Activated CD4-positive, alpha-beta memory T cell treated with anti-CD3 and anti-CD28 coated beads for 36 hours (primary cell): ENCODE data around the gene CLEC4G. TPM values are rescaled to one million over a fixed set of nuclear protein-coding genes. Genes with fewer than 3 reads are reported as not detected.

Experiments
- CTCF ChIA-PET: fragments of 350-600 bp; sonication (Branson Sonifier 250); formaldehyde crosslinking; loops from one replicate; lab custom pipeline; 2021; ENCODE audit warnings: antibody characterized with exemption, inconsistent platforms; lab: Charles Lee
- POLR2A ChIA-PET: fragments of 350-600 bp; sonication (Branson Sonifier 250); formaldehyde crosslinking; loops from one replicate; lab custom pipeline; 2021; ENCODE audit warnings: antibody characterized with exemption; lab: Charles Lee
- DNase-seq: peaks from one replicate; pipeline ENCODE4 v3.0.0-alpha.2; 2020
- H3K27ac Mint-ChIP-seq: one replicate; pipeline ENCODE4 v1.8.0; 2021; ENCODE audit warnings: mixed read lengths
- H3K27me3 Mint-ChIP-seq: one replicate; pipeline ENCODE4 v1.8.0; 2021; ENCODE audit warnings: mixed read lengths
- H3K36me3 Mint-ChIP-seq: one replicate; pipeline ENCODE4 v1.8.0; 2021; ENCODE audit warnings: mixed read lengths
- H3K4me1 Mint-ChIP-seq: one replicate; pipeline ENCODE4 v1.8.0; 2021; ENCODE audit warnings: low read depth, mixed read lengths
- H3K4me3 Mint-ChIP-seq: one replicate; pipeline ENCODE4 v1.8.0; 2021; ENCODE audit warnings: mild to moderate bottlenecking, mixed read lengths
- H3K9me3 Mint-ChIP-seq: one replicate; pipeline ENCODE4 v1.8.0; 2021; ENCODE audit warnings: mixed read lengths
- intact Hi-C: fragments of 100-400 bp; cut with micrococcal nuclease; formaldehyde crosslinking; loops from one replicate; pipeline ENCODE4 v1.15.1; 2023
- total RNA-seq, 2 experiments: library from RNA; stranded (reverse); gene quantifications; one replicate each; pipeline ENCODE4 v1.2.3, GENCODE V29; 2021

Gene CLEC4G
- total RNA-seq, 2 experiments from 2014 or later, result not detected

DNA sequence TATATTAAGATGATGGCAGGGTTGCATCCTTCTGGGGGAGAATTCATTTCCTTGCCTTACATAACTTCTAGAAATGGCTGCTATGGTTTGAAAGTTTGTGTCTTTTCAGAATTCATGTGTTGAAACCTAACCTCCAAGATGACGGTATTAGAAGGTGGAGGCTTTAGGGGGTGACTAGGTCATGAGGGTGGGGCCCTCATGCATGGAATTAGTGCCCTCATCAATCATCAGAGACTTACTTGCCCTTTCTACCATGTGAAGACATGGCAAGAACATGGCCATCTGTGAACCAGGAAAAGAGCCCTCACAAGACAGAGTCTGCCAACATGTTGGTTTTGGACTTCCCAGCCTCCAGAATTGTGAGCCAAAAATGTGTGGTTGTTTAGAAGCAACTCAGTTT, 15.1 kb downstream of the CLEC4G start:
- ChIA-PET CTCF (interaction anchor here (0.6 kb wide), 1 partner anchor 52 kb away, joined by 4 read pairs; no protein-coding TSS in a partner anchor), POLR2A (no interaction called here)
- H3K27ac Mint-ChIP-seq, result no peak overlapping the region
- no peak overlapping the region for H3K4me3 Mint-ChIP-seq
- no peaks in the 10 kb centered on the region for H3K27me3 Mint-ChIP-seq
- H3K4me1 Mint-ChIP-seq, result peaks cover 5% of the 10 kb centered on the region
- H3K36me3 Mint-ChIP-seq, result no peaks in the 10 kb centered on the region
- no peak for DNase-seq
- H3K9me3 Mint-ChIP-seq, result peaks cover 6% of the 10 kb centered on the region
- intact Hi-C loops, result no loop called here

DNA sequence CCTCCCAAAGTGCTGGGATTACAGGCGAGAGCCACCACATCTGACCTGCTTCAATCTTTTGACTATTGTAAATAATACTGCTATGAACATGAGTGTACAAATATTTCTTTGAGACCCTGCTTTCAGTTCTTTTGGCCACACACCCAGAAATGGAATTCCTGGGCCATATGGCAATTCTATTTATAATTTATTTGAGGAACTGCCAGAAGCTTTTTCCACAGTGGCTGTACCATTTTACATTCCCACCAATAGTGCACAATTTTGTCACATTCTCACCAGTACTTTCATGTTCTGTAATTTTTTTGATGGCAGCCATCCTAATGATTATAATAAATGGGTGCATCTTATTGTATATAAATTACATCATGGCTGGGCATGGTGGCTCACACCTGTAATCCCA, 16.2 kb downstream of the CLEC4G start:
- Mint-ChIP-seq H3K27me3 (no peaks in the 10 kb centered on the region), H3K4me1 (peaks cover 5% of the 10 kb centered on the region), H3K27ac (no peak overlapping the region), H3K36me3 (no peaks in the 10 kb centered on the region), H3K9me3 (peaks cover 6% of the 10 kb centered on the region), H3K4me3 (no peak overlapping the region)
- intact Hi-C loops, result no loop called here
- POLR2A ChIA-PET, result no interaction called here
- no peak for DNase-seq
- CTCF ChIA-PET, result interaction anchor here (0.7 to 2.4 kb wide), 2 partner anchors 35 to 58 kb away, joined by 3 to 7 read pairs; partner anchors contain the start of gene TRAPPC5

DNA sequence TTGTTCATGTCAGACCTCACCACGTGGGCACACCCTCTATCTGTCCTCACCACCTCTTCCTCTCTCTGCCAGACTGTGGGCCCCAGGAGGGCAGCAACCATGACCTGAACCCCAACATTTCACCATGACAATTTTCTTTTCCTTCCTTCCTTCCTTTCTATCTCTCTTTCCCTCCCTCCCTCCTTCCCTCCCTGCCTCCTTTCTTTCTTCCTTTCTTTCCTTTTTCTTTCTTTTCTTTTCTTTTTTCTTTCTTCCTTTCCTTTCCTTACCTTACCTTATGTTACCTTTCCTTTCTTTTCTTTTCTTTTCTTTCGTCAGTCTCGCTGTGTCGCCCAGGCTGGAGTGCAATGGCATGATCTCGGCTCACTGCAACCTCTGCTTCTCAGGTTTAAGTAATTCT, 21.3 kb downstream of the CLEC4G start:
- Mint-ChIP-seq H3K9me3 (no peaks in the 10 kb centered on the region), H3K4me1 (peaks cover 24% of the 10 kb centered on the region), H3K4me3 (no peak overlapping the region), H3K36me3 (no peaks in the 10 kb centered on the region), H3K27me3 (peaks cover 3% of the 10 kb centered on the region), H3K27ac (no peak overlapping the region)
- CTCF ChIA-PET, result interaction anchor here (0.6 kb wide), 1 partner anchor 120 kb away, joined by 3 read pairs; no protein-coding TSS in a partner anchor
- intact Hi-C loops, result no loop called here
- DNase-seq, result no peak
- POLR2A ChIA-PET, result no interaction called here

DNA sequence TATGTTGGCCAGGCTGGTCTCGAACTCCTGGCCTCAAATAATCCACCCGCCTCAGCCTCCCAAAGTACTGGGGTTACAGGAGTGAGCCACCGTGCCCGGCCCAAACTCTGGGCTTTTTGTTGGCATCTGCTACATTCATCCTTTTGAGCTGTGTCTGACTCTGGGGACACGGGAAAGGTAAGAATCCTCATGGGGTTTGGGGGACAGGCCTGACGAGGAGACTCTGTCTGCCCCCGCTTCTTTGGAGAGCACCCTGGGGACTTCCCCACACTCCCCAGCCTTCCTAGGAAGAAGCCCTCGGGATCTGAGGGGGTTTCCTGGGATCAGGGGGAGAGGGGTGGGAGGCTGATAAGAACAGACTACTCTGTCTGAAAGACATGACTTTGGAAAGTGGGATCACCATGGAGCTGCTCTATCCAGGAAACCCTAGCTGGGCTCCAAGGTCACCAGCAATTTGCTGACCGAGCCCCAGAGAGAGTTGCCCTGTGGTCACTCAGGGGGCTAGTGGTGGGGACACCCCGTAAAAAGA, 21.9 kb downstream of the CLEC4G start:
- H3K4me1 Mint-ChIP-seq, result peaks cover 30% of the 10 kb centered on the region
- H3K4me3 Mint-ChIP-seq, result no peak overlapping the region
- no peaks in the 10 kb centered on the region for H3K9me3 Mint-ChIP-seq
- H3K27me3 Mint-ChIP-seq, result peaks cover 3% of the 10 kb centered on the region
- CTCF ChIA-PET, result interaction anchor here (1.7 kb wide), 1 partner anchor 29 kb away, joined by 3 read pairs; the partner anchor contains the start of gene TRAPPC5
- DNase-seq, result no peak
- POLR2A ChIA-PET, result no interaction called here
- intact Hi-C loops, result loop anchor here (5.0 kb wide), 1 partner anchor 42 kb away; no protein-coding TSS in a partner anchor
- H3K27ac Mint-ChIP-seq, result no peak overlapping the region
- H3K36me3 Mint-ChIP-seq, result no peaks in the 10 kb centered on the region

DNA sequence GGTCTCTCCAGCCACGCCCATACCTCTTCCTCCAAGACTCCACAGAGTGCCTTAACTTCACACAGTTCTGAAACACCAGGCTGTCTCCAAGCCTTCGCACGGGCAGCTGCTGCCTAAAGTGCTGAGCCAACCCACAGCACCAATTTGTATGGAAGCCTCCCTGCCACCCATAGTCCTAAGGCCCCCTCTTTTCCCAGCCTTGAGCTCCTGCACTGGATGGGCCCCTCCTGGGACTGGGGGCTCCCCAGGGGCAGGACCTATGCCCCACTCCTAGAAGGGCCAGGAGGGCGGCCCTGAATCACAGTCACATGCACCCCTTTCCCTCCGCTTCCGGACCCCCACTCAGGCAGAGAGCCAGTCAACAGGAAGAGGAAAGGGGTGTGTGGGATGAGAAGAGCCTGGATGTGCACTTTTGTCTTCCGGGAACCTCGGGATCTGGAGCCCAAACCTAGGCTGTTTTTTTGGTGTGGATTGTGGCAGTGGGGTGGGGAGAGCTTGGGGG, 24.9 kb downstream of the CLEC4G start:
- H3K36me3 Mint-ChIP-seq, result no peaks in the 10 kb centered on the region
- CTCF ChIA-PET, result interaction anchor here (2.4 kb wide), 1 partner anchor 26 kb away, joined by 18 read pairs; the partner anchor contains the start of gene TRAPPC5
- H3K27me3 Mint-ChIP-seq, result peaks cover 3% of the 10 kb centered on the region
- intact Hi-C loops, result loop anchor here (5.0 kb wide), 1 partner anchor 45 kb away; no protein-coding TSS in a partner anchor
- POLR2A ChIA-PET, result no interaction called here
- no peak for DNase-seq
- H3K9me3 Mint-ChIP-seq, result no peaks in the 10 kb centered on the region
- H3K27ac Mint-ChIP-seq, result peak overlapping the region; percentile 42
- no peak overlapping the region for H3K4me3 Mint-ChIP-seq
- H3K4me1 Mint-ChIP-seq, result peaks cover 30% of the 10 kb centered on the region

DNA sequence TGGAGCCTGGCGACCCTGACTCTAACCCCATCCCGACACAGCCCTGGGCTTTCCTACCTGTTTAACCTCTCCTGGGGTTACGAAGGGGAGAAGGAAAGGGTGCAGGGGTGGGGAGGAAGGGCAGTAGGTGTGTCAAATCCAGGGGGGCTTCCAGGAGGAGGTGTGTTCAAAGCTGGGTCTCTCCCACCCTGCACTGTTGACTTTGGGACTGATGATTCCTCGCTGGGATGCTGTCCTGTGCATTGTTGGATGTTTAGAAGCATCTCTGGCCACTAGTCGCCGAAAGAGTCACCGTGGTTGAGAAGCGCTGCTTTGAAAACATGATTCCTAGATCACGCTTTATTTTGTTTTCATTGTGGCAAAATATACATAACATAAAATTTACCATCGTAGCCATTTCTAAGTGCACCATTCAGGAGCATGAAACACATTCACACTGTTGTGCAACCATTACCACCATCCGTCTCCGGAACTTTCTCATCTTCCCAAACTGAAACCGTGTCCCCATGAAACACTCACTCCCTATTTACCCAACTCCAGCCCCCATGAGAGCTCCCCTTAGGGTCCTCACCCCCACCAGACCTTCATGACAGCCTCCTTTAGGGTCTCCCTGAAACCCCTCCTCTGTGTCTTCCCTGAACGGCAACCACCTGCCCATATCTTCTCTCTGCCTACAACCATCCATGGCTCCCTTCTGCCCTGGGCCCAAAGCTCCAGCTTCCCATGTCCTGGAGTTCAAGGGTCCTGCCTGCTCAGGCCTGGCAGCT, 25.5 kb downstream of the CLEC4G start:
- DNase-seq, result no peak
- POLR2A ChIA-PET, result no interaction called here
- Mint-ChIP-seq H3K27me3 (peaks cover 3% of the 10 kb centered on the region), H3K9me3 (no peaks in the 10 kb centered on the region), H3K27ac (peak overlapping the region; percentile 61), H3K36me3 (no peaks in the 10 kb centered on the region), H3K4me3 (peak overlapping the region; percentile 10), H3K4me1 (peaks cover 30% of the 10 kb centered on the region)
- CTCF ChIA-PET, result interaction anchor here (1.0 to 2.4 kb wide), 2 partner anchors 25 to 138 kb away, joined by 3 to 18 read pairs; partner anchors contain the start of gene TRAPPC5
- intact Hi-C loops, result loop anchor here (5.0 kb wide), 1 partner anchor 46 kb away; no protein-coding TSS in a partner anchor

DNA sequence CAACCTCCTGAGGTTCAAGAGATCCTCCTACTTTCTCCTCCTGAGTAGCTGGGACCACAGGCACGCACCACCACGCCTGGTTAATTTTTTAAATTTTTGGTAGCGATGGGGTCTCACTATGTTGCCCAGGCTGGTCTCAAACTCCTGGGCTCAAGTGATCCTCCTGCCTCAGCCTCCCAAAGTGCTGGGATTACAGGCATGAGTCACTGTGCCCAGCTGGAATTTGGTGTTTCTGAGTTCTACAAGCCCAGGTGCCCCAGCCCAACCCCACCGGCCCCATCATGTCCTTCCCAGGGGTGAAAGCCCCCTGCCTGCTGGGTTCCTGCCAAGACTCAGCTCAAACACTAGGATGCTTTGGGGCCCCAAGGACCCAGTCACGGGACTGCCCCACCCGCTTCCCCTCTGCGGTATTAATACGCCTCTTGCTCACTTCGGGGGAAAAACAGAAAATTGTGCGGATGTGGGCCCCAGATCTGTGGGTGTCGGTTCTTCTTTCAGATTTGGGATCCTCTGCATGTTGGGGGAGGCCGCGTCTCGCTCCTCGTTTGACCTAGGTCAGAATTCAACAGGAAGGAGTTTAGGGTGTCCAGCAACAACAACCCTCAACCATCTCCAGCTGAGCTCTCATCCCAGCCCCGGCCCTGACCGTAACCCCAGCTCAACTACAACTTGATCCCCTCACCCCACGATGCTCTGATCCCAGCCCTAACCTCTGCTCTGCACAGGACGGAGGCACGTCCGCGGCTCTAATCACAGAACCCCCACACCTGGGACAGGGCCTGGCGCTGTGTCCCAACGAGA, 26.3 kb downstream of the CLEC4G start:
- H3K4me3 Mint-ChIP-seq, result peak overlapping the region; percentile 30
- H3K4me1 Mint-ChIP-seq, result peaks cover 30% of the 10 kb centered on the region
- H3K27ac Mint-ChIP-seq, result peak overlapping the region; percentile 61
- intact Hi-C loops, result loop anchor here (1.0 to 5.0 kb wide), 2 partner anchors 24 to 47 kb away; no protein-coding TSS in a partner anchor
- no peaks in the 10 kb centered on the region for H3K36me3 Mint-ChIP-seq
- POLR2A ChIA-PET, result no interaction called here
- CTCF ChIA-PET, result interaction anchor here (0.6 to 2.4 kb wide), 3 partner anchors 25 to 137 kb away, joined by 3 to 18 read pairs (median 3); partner anchors contain the start of gene TRAPPC5
- H3K9me3 Mint-ChIP-seq, result no peaks in the 10 kb centered on the region
- H3K27me3 Mint-ChIP-seq, result peaks cover 3% of the 10 kb centered on the region
- DNase-seq, result peak; percentile 91

DNA sequence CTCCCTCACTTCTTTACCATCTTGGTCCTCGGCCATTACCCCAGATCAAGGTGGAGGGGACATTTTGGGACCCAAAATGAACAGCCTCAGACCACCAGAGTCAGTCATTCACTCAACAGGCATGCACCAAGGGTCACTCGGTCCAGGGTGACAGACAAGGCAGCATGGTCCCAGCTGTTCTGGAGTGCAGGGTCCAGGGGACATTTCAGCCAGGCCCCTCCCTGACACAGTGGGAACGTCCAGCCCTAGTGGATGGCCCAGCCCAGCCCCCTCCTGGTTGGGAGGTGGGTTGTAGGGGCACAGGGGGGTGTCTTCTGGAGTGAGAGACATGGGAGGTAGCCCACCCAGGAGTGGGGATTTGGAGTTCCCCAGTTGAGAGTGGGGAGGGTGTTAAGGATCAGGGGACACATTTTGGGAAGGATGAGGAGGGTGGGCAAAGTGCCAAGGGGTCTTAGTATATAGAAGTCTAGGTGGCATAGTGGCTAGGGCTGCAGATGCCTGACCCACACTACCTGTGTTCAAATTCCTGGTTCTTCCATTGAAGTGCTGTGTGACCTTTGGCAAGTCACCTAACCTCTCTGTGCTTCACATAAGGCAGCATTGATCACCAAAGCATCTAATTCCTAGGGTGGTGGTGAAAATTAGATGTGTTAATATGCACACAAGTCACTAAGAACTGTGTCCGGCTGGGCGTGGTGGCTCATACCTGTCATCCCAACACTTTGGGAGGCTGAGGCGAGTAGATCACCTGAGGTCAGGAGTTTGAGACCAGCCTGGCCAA, 27.4 kb downstream of the CLEC4G start:
- Mint-ChIP-seq H3K27ac (no peak overlapping the region), H3K36me3 (no peaks in the 10 kb centered on the region), H3K4me3 (no peak overlapping the region), H3K9me3 (no peaks in the 10 kb centered on the region), H3K4me1 (peaks cover 36% of the 10 kb centered on the region), H3K27me3 (peaks cover 3% of the 10 kb centered on the region)
- ChIA-PET POLR2A (no interaction called here), CTCF (interaction anchor here (0.6 kb wide), 1 partner anchor 75 kb away, joined by 3 read pairs; no protein-coding TSS in a partner anchor)
- no peak for DNase-seq
- intact Hi-C loops, result loop anchor here (1.0 to 5.0 kb wide), 2 partner anchors 23 to 48 kb away; no protein-coding TSS in a partner anchor

DNA sequence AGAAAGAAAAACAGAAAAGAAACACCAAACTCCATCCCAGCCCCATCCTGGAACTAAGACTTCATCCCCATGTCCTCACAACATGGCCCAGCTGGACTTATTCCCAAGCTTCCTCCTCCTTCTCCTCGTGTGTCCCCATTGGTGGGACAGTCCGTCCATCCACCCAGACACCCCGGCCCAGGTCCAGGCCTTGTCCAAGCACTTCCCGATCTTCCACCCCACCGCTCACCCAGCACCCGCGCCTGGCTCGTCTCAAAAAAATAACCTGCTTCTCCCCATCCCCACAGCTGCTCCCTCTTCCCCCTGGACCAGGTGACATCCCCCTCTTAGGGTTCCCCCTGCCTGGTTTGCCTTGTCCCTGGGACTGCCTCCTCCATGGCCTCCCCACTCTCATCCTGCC, 28.6 kb downstream of the CLEC4G start:
- DNase-seq, result no peak
- Mint-ChIP-seq H3K36me3 (no peaks in the 10 kb centered on the region), H3K4me1 (peaks cover 42% of the 10 kb centered on the region), H3K9me3 (no peaks in the 10 kb centered on the region), H3K27ac (no peak overlapping the region), H3K4me3 (no peak overlapping the region), H3K27me3 (peaks cover 8% of the 10 kb centered on the region)
- POLR2A ChIA-PET, result no interaction called here
- CTCF ChIA-PET, result interaction anchor here (1.1 kb wide), 1 partner anchor 23 kb away, joined by 4 read pairs; the partner anchor contains the start of gene TRAPPC5
- intact Hi-C loops, result no loop called here

DNA sequence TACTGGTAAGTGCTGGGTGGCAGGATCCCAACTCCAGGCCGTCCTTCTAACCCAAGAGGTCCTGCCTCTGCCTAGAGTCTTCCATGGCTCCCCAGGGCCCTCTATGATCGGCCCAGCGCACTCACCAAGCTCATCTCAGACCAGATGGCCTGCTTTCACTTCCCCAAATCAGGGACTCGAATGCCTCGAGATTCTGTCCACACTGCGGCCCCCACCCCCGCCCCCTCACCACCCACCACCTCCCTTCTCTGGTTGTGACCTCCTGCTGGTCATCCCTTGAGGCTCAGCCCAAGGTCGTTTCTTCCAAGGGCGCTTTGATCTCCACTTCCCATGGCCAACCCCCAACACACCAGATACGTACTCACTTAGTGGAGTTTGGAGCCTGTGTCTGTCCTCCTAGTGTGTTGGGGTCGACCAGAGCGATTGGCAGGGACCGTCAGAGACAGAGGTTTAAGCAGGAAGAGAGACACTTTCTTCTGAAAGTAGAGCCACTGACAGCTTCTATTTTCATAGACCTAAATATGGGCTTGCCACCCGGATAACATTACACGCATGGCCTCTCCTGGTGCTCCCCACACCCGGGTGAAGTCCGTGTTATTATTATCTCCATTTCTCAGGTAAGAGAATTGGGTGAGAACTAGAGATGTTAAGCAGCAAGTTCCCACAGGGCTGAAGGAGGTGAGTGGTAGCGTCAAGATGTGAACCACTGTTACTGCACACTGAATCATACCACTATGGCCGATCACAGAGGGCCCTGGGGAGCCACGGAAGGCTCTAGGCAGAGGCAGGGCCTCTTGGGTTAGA, 30.1 kb downstream of the CLEC4G start, which contains the start of gene FCER2:
Gene FCER2, minus strand, starts transcription at position 478 of the 804 bp plus-strand sequence. CDS start 2,371 bp downstream, outside the sequence.
- no peaks in the 10 kb centered on the region for H3K36me3 Mint-ChIP-seq
- POLR2A ChIA-PET, result no interaction called here

More for the DNA sequence above, 30.1 kb downstream of the CLEC4G start, which contains the start of gene FCER2:
- no peak for DNase-seq
- no peak within 1 kb of the TSS for H3K27ac Mint-ChIP-seq
- intact Hi-C loops, result no loop called here
- CTCF ChIA-PET, result interaction anchor here (1.1 to 4.1 kb wide), 2 partner anchors 21 kb away, joined by 4 to 26 read pairs; partner anchors contain the start of gene TRAPPC5
- H3K4me3 Mint-ChIP-seq, result no peak within 1 kb of the TSS
- no peaks in the 10 kb centered on the region for H3K9me3 Mint-ChIP-seq
- H3K27me3 Mint-ChIP-seq, result peaks cover 21% of the 10 kb centered on the region
- peaks cover 37% of the 10 kb centered on the region for H3K4me1 Mint-ChIP-seq
